ENCODE results near the gene RFTN1. TPM values are rescaled to one million over a fixed set of nuclear protein-coding genes. Genes with fewer than 3 reads are reported as not detected.

RFTN1 gene
- total RNA-seq, 6 experiments from 2014 or later: 15.1 to 36.0 (median 19.8) TPM

DNA sequence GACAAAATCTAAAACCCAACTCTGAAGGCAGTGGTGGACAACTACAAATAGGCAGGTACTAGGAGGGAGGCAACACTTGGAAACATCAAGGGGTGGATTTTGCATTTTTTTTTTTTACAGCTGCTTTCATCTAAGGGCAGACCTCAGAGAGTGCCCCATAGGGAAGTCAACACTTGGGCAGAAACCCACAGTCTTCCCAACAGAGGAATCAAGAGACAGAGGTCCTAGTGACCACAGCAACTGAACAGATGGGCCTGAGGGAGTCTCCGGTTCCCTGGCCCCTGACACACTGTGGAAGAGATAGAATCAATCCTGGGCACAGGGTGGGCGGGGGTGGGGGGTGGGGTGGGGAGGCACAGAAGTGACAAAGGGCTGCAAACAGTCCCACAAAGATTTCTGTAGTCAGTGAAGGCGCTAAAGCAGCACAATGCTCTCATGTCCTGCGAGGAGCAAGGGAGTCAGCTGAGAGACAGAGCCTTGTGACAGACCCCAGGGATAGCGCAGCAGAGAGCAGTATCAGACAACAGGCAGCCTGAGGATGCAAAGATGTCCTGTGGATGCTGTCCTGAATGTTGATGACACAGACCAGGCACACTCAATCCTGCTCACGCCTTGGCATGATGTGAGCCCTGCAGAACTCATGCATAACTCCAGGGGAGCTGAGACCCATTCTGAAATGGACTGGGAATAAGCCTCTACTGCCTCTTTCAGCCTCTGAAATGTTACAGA lies 6.9 kb upstream of the RFTN1 start:
- Histone ChIP-seq H3K36me3 (no peaks in the 10 kb centered on the region), H3K4me3 (no peak overlapping the region), H3K27me3 (no peaks in the 10 kb centered on the region), H3K27ac (no peak overlapping the region), H3K4me1 (no peaks in the 10 kb centered on the region), H3K9me3 (no peaks in the 10 kb centered on the region)
- DNase-seq (no peak), ATAC-seq (no peak)
- 34% methylated on average over 2 of the region's 6 CpGs for WGBS (ENCODE audit: insufficient coverage, low coverage, low lambda C conversion rate, missing lambda C conversion rate)
- no peak for TF ChIP-seq POLR2A (IDR thresholded peaks at IDR 0.05)
- TF ChIP-seq, protein P1, sequence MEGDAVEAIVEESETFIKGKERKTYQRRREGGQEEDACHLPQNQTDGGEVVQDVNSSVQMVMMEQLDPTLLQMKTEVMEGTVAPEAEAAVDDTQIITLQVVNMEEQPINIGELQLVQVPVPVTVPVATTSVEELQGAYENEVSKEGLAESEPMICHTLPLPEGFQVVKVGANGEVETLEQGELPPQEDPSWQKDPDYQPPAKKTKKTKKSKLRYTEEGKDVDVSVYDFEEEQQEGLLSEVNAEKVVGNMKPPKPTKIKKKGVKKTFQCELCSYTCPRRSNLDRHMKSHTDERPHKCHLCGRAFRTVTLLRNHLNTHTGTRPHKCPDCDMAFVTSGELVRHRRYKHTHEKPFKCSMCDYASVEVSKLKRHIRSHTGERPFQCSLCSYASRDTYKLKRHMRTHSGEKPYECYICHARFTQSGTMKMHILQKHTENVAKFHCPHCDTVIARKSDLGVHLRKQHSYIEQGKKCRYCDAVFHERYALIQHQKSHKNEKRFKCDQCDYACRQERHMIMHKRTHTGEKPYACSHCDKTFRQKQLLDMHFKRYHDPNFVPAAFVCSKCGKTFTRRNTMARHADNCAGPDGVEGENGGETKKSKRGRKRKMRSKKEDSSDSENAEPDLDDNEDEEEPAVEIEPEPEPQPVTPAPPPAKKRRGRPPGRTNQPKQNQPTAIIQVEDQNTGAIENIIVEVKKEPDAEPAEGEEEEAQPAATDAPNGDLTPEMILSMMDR (IDR thresholded peaks at IDR 0.05): no peak
- intact Hi-C loops (cut with DNase I): no loop called here

DNA sequence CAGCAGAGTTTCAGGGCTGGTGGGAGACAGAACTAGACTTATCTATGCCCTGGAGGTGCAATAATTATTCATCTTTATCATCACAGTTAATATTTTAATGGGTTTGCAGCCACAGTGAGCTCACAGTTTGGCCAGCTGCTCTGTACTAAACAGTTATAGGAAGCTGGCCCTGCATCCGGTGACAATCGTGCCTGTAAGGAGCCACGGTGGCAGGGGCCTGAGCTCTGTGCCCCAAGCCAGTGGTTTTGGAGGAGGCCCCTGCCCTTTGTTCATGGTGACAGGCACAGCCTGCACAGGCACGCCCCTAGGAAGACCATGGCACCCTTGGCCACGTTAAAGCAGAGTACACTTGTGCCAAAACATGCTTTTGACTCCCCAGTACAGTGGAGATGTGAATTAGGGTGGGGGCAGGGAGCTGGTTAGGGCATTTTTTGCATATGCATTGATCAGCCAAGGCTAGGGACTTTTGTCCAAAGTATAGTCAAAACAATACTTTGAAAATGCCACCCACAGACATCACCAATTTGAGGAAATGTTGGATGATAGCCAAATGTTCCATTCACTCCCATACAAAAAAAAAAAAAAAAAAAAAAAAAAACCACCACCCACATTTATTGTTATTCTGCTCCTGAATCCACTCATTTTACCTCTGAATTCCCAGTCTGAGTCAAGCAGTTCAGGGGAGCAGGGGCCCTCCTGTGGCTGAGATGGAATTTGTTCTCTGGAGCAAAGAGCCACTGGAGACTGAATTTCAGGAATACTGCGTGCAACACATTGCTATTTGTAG lies 3.4 kb upstream of the RFTN1 start:
- Histone ChIP-seq H3K4me1 (peaks cover 0 to 3% (median under 1%) of the 10 kb centered on the region in 4 donors), H3K27me3 (no peaks in the 10 kb centered on the region), H3K9me3 (no peaks in the 10 kb centered on the region), H3K4me3 (no peak overlapping the region), H3K36me3 (no peaks in the 10 kb centered on the region), H3K27ac (no peak overlapping the region)
- ATAC-seq (peak; percentile 53 to 63 (median 57)), DNase-seq (peak in 1 of 3 donors; percentile 64)
- 18% methylated on average over 1 of the region's 6 CpGs for WGBS (ENCODE audit: insufficient coverage, low coverage, low lambda C conversion rate, missing lambda C conversion rate)
- intact Hi-C loops (cut with DNase I): no loop called here
- TF ChIP-seq POLR2A (IDR thresholded peaks at IDR 0.05): no peak
- TF ChIP-seq, protein P1 (IDR thresholded peaks at IDR 0.05): peak; percentile 53 to 57 (median 54)

DNA sequence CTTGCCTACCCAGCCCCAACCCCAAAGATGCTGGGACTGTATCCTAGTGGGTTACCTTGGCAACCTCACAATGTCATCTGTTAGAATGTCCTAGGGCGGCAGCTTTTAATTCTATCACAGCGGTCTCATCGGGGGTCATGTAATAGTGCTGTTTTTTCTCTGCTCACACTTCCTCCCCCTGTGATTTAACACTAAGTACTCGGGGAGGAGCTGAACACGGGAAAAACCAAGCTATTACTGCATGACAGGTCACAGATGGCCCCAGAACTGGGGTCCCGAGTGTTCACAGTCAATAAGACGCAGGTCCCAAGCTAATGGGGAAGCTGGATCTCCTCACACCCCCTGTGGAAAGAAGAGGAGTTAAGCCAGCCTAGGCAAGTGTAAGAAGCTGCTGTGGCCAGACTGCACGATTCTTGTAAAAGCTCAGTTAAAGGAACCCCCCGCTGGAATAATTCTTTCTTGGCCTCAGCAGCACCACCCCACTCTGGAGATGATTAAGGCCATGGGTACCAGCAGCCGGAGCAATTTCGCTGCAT lies 2.5 kb upstream of the RFTN1 start:
- intact Hi-C loops (cut with DNase I): no loop called here
- TF ChIP-seq, protein P1 (IDR thresholded peaks at IDR 0.05): no peak
- TF ChIP-seq POLR2A (IDR thresholded peaks at IDR 0.05): no peak
- ATAC-seq (no peak), DNase-seq (no peak)
- 59% methylated on average over 11 of the region's 11 CpGs for WGBS (ENCODE audit: insufficient coverage, low coverage, low lambda C conversion rate, missing lambda C conversion rate)
- no peak overlapping the region for H3K4me3 ChIP-seq
- H3K9me3 ChIP-seq: no peaks in the 10 kb centered on the region
- peaks cover 0 to 12% (median 3%) of the 10 kb centered on the region in 4 donors for H3K4me1 ChIP-seq
- H3K27ac ChIP-seq: no peak overlapping the region
- H3K36me3 ChIP-seq: no peaks in the 10 kb centered on the region
- no peaks in the 10 kb centered on the region for H3K27me3 ChIP-seq

DNA sequence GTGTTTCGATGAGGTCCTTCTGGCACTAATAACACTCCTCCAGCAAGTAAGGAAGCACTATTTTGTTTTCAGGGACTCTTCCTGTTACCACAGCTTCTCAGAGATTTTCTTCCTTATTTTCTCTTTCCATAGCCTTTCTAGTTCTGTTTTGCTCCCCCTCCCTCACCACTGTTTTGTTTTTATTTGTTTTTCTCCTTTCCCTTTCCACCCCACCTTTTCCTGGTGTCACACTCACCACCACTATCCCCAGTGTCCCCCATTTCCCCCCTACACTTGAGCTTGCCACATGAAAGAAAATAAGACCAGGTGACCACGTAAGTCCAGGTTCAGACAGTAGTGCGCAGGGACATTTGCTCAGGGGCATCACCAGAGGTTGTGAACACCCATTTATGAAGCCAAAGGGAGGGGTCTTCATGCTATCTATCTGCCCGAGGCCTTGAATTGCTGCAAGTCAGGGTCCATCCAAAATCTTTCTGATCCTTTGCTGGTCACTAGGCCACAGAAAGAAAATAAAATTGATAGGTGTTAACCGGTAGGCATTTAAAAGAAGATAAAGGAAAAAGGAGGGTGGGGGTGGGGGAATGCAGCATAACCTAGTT lies 1.4 kb upstream of the RFTN1 start:
- no peak for DNase-seq
- intact Hi-C loops (cut with DNase I): no loop called here
- H3K9me3 ChIP-seq: no peaks in the 10 kb centered on the region
- no peak overlapping the region for H3K27ac ChIP-seq
- TF ChIP-seq, protein P1 (IDR thresholded peaks at IDR 0.05): no peak
- no peak for TF ChIP-seq POLR2A (IDR thresholded peaks at IDR 0.05)
- no peak for ATAC-seq
- no peak overlapping the region for H3K4me3 ChIP-seq
- 69% methylated on average over 5 of the region's 5 CpGs for WGBS (ENCODE audit: insufficient coverage, low coverage, low lambda C conversion rate, missing lambda C conversion rate)
- H3K27me3 ChIP-seq: no peaks in the 10 kb centered on the region
- H3K36me3 ChIP-seq: no peaks in the 10 kb centered on the region
- H3K4me1 ChIP-seq: peaks cover 0 to 23% (median 8%) of the 10 kb centered on the region in 4 donors
